H1 (cell line): ENCODE results near the gene SLC25A22. TPM values are rescaled to one million over a fixed set of nuclear protein-coding genes. Genes with fewer than 3 reads are reported as not detected.

Source experiments
- CTCF ChIA-PET: fragments of 300-600 bp; sonication (Branson Sonifier 250); formaldehyde crosslinking; loops from one replicate; lab custom pipeline; 2021; ENCODE audit not compliant: partially characterized antibody; lab: Charles Lee
- POLR2A ChIA-PET: fragments of 300-600 bp; sonication (Branson Sonifier 250); formaldehyde crosslinking; loops from one replicate; lab custom pipeline; 2021; ENCODE audit warnings: inconsistent platforms; ENCODE audit not compliant: partially characterized antibody; lab: Charles Lee
- DNase-seq, 2 experiments: peaks; one replicate each; pipeline versions ENCODE4 v3.0.0 to v3.0.0-alpha.2; 2010 to 2022; ENCODE audit warnings: low spot score in 2 of 2, low read depth in 1 of 2, mixed read lengths in 1 of 2
- FAIRE-seq: peaks from 2 replicates; lab custom pipeline; 2011; peaks lifted over from hg19 to GRCh38; lab: Jason Lieb, UNC
- H2AFZ ChIP-seq: 2 replicates; pipeline ENCODE4 v1.8.1; 2012; ENCODE audit warnings: low read length, inconsistent platforms
- H2AK5ac ChIP-seq: 2 replicates; pipeline ENCODE4 v1.6.1; 2013; ENCODE audit warnings: low read depth, low read length
- H2BK120ac ChIP-seq: replicated peaks from 2 replicates; pipeline ENCODE3; 2013; ENCODE audit warnings: low read depth, low read length, inconsistent platforms
- H2BK12ac ChIP-seq: 2 replicates; pipeline ENCODE4 v1.6.1; 2013; ENCODE audit warnings: low read depth, low read length
- H2BK15ac ChIP-seq: 2 replicates; pipeline ENCODE4 v1.6.1; 2013; ENCODE audit warnings: low read length
- H2BK20ac ChIP-seq: 2 replicates; pipeline ENCODE4 v1.6.1; 2013; ENCODE audit warnings: low read length
- H2BK5ac ChIP-seq: 2 replicates; pipeline ENCODE4 v1.6.1; 2013; ENCODE audit warnings: low read depth, low read length
- H3K14ac ChIP-seq: 2 replicates; pipeline ENCODE4 v1.6.1; 2013; ENCODE audit warnings: inconsistent platforms; ENCODE audit not compliant: insufficient read length
- H3K18ac ChIP-seq: 2 replicates; pipeline ENCODE4 v1.6.1; 2013; ENCODE audit warnings: low read length; ENCODE audit errors: extremely low read depth
- H3K23ac ChIP-seq: 2 replicates; pipeline ENCODE4 v1.6.1; 2013; ENCODE audit warnings: inconsistent platforms; ENCODE audit not compliant: insufficient read length
- H3K23me2 ChIP-seq: 2 replicates; pipeline ENCODE4 v1.6.1; 2013; ENCODE audit warnings: low read depth, low read length
- H3K27ac ChIP-seq: 2 replicates; pipeline ENCODE4 v1.6.1; 2011; ENCODE audit warnings: low read depth, low read length, inconsistent platforms
- H3K27me3 ChIP-seq, 4 experiments: replicated peaks in 1 of 4; 1 replicate in 1 of 4; 2 replicates in 3 of 4; pipeline versions ENCODE4 v1.6.1 to v1.8.1; 2011 to 2013; ENCODE audit warnings: low read length in 3 of 4, mild to moderate bottlenecking in 3 of 4, inconsistent platforms in 2 of 4, mixed read lengths in 2 of 4, moderate library complexity in 1 of 4; ENCODE audit not compliant: control insufficient read depth in 3 of 4, insufficient read depth in 3 of 4; ENCODE audit errors: extremely low read depth in 1 of 4
- H3K36me3 ChIP-seq, 4 experiments: 2 replicates each; pipeline versions ENCODE4 v1.6.1 to v1.8.1; 2011 to 2013; ENCODE audit warnings: mild to moderate bottlenecking in 4 of 4, low read length in 3 of 4, moderate library complexity in 2 of 4, control low read depth in 1 of 4, inconsistent platforms in 1 of 4; ENCODE audit not compliant: insufficient read depth in 4 of 4, control insufficient read depth in 2 of 4
- H3K4ac ChIP-seq: replicated peaks from 2 replicates; pipeline ENCODE3; 2013; ENCODE audit warnings: low read length, low read depth, mixed read lengths, inconsistent platforms; ENCODE audit not compliant: insufficient read length
- H3K4me1 ChIP-seq, 4 experiments: replicated peaks in 1 of 4; 1 replicate in 1 of 4; 2 replicates in 3 of 4; pipeline versions ENCODE4 v1.6.1 to v1.8.1; 2011 to 2013; ENCODE audit warnings: low read length in 3 of 4, inconsistent platforms in 2 of 4, mixed read lengths in 1 of 4; ENCODE audit not compliant: insufficient read depth in 4 of 4, control insufficient read depth in 3 of 4
- H3K4me2 ChIP-seq, 2 experiments: 2 replicates each; pipeline versions ENCODE4 v1.6.1 to v1.8.1; 2011 to 2013; ENCODE audit warnings: low read depth in 2 of 2, low read length in 2 of 2, control low read depth in 1 of 2, inconsistent platforms in 1 of 2, mild to moderate bottlenecking in 1 of 2; ENCODE audit not compliant: insufficient read depth in 1 of 2
- H3K4me3 ChIP-seq, 4 experiments: fragments of 200-600, 300-600 bp in 1 of 4; sonication (generic), shearing (Covaris generic), sonication (Bioruptor Twin) in 1 of 4; 2 replicates each; pipeline versions ENCODE4 v1.5.1 to v1.8.1; 2011 to 2016; ENCODE audit warnings: low read length in 4 of 4, low read depth in 3 of 4, control low read depth in 2 of 4, inconsistent platforms in 2 of 4, mild to moderate bottlenecking in 2 of 4, mixed read lengths in 1 of 4, moderate library complexity in 1 of 4; ENCODE audit not compliant: insufficient read depth in 2 of 4; ENCODE audit errors: extremely low read depth in 1 of 4
- H3K56ac ChIP-seq: replicated peaks from 2 replicates; pipeline ENCODE3; 2013; ENCODE audit warnings: low read depth, mild to moderate bottlenecking, mixed read lengths, low read length, inconsistent platforms; ENCODE audit not compliant: insufficient read length
- H3K79me1 ChIP-seq: 2 replicates; pipeline ENCODE4 v1.6.1; 2013; ENCODE audit warnings: low read depth, low read length, control low read depth
- H3K79me2 ChIP-seq, 2 experiments: 2 replicates each; pipeline versions ENCODE4 v1.6.1 to v1.8.1; 2012 to 2013; ENCODE audit warnings: low read length in 2 of 2, mild to moderate bottlenecking in 2 of 2, inconsistent platforms in 1 of 2; ENCODE audit not compliant: insufficient read depth in 2 of 2, control insufficient read depth in 1 of 2
- H3K9ac ChIP-seq, 4 experiments: replicated peaks in 1 of 4; 1 replicate in 1 of 4; 2 replicates in 3 of 4; pipeline versions ENCODE4 v1.6.1 to v1.8.1; 2011 to 2013; ENCODE audit warnings: low read depth in 3 of 4, low read length in 3 of 4, control low read depth in 2 of 4, mild to moderate bottlenecking in 2 of 4, moderate library complexity in 2 of 4, inconsistent platforms in 1 of 4; ENCODE audit errors: extremely low read depth in 1 of 4
- H3K9me3 ChIP-seq, 2 experiments: 2 replicates each; pipeline versions ENCODE4 v1.6.1 to v1.8.1; 2012 to 2013; ENCODE audit warnings: mild to moderate bottlenecking in 2 of 2, moderate library complexity in 2 of 2, control low read depth in 1 of 2, inconsistent platforms in 1 of 2, low read depth in 1 of 2, low read length in 1 of 2, mixed read lengths in 1 of 2; ENCODE audit not compliant: insufficient read depth in 2 of 2
- H4K20me1 ChIP-seq, 2 experiments: replicated peaks in 1 of 2; 2 replicates each; pipeline versions ENCODE3 to v1.8.1; 2011 to 2013; ENCODE audit warnings: inconsistent platforms in 2 of 2, low read length in 2 of 2, mild to moderate bottlenecking in 1 of 2; ENCODE audit not compliant: insufficient read depth in 2 of 2, control insufficient read depth in 1 of 2
- H4K5ac ChIP-seq: 2 replicates; pipeline ENCODE4 v1.6.1; 2013; ENCODE audit warnings: low read length, low read depth, mixed read lengths, inconsistent platforms; ENCODE audit not compliant: insufficient read length
- H4K8ac ChIP-seq: 2 replicates; pipeline ENCODE4 v1.8.0; 2013; ENCODE audit warnings: mild to moderate bottlenecking, moderate library complexity, low read length, inconsistent platforms; ENCODE audit not compliant: insufficient read depth; ENCODE audit errors: extremely low read depth
- H4K91ac ChIP-seq: replicated peaks from 2 replicates; pipeline ENCODE3; 2013; ENCODE audit warnings: low read length, mixed read lengths, inconsistent platforms; ENCODE audit not compliant: insufficient read length
- GTF2F1 ChIP-seq: IDR thresholded peaks from 2 replicates; pipeline ENCODE4 v1.6.1; 2012; ENCODE audit warnings: low read depth, low read length, improper control_type of control experiment, borderline replicate concordance
- MAX ChIP-seq: IDR thresholded peaks from 2 replicates; pipeline ENCODE4 v1.6.1; 2012; ENCODE audit warnings: inconsistent platforms
- WGBS, 2 experiments: shearing (Covaris generic) in 1 of 2; methylation state at CpG; one replicate each; pipeline versions ENCODE4 v1.1.6 to v1.1.7; 2013 to 2015; ENCODE audit warnings: low lambda C conversion rate in 2 of 2, mixed read lengths in 2 of 2, inconsistent platforms in 1 of 2, low coverage in 1 of 2, missing lambda C conversion rate in 1 of 2; ENCODE audit not compliant: insufficient replicate concordance in 2 of 2, insufficient coverage in 1 of 2, insufficient read length in 1 of 2; ENCODE audit errors: extremely low coverage in 1 of 2, missing lambda C conversion rate in 1 of 2; 5-methylcytosine and 5-hydroxymethylcytosine counted together
- polyA plus RNA-seq, 7 experiments: library from polyadenylated mRNA; depleted of rRNA in 3 of 7; stranded (reverse) in 5 of 7; unstranded in 2 of 7; fragments of >200 nt in 5 of 7; fragments of 200-250 nt in 2 of 7; gene quantifications; 1 replicate in 5 of 7; 2 replicates in 1 of 7; 4 replicates in 1 of 7; pipeline versions ENCODE4 v1.2.1 to v1.2.3, GENCODE V29; 2011 to 2013; ENCODE audit warnings: missing spikeins in 2 of 7, mixed read lengths in 2 of 7
- total RNA-seq: library from RNA; stranded (reverse); fragmentation: NEBNext Ultra II Directional; extraction: Animal tissue kit (Norgen Biotek cat#: 25700); gene quantifications from 2 replicates; pipeline ENCODE4 v1.2.1, GENCODE V29; 2021
- TF ChIP-seq, protein P1 (sequence below): IDR thresholded peaks from 2 replicates; pipeline ENCODE4 v1.6.1; 2012; ENCODE audit warnings: inconsistent platforms

Gene SLC25A22
- total and polyA plus RNA-seq, 2 of the 8 experiments (the other 6 are each of a cell fraction or from before 2014, with no cell fraction given): 31.5 to 48.0 TPM

DNA sequence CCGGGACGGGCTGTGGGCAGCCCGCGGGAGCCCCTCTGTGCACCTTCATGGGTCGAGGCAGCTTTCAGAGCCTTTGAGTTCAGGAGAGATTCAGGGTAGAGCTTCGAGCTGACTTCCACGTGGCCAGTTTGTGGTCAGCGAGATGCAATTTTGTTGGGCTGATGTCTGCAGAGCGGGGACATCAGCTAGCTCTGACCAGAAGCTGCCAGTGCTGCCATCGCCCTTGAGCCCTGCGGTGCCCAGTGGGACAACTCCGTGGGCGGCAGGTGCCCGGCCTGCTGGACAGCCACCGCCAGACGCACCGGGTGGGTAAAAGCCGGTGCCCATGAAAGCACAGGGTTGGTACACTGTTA, 50.1 kb downstream of the SLC25A22 start:
- ChIA-PET POLR2A (interaction anchor here (0.6 to 32.3 kb wide), 22 partner anchors 9 to 186 kb away, joined by 3 to 636 read pairs (median 4); partner anchors contain the start of genes GATD1 and TSPAN4), CTCF (interaction anchor here (0.9 to 26.9 kb wide), 7 partner anchors 10 to 107 kb away, joined by 3 to 395 read pairs (median 4); no protein-coding TSS in a partner anchor)
- WGBS, 2 experiments: 10% methylated on average over 18 of the region's 18 CpGs; no CpG with 5 or more reads in 1 of the 2 experiments
- peaks cover 12 to 19% of the 10 kb centered on the region in 2 experiments for H4K20me1 ChIP-seq
- no peak overlapping the region for H2AK5ac ChIP-seq
- no peak overlapping the region for H3K23ac ChIP-seq
- TF ChIP-seq, protein P1, sequence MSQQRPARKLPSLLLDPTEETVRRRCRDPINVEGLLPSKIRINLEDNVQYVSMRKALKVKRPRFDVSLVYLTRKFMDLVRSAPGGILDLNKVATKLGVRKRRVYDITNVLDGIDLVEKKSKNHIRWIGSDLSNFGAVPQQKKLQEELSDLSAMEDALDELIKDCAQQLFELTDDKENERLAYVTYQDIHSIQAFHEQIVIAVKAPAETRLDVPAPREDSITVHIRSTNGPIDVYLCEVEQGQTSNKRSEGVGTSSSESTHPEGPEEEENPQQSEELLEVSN: peak; percentile 71
- TF ChIP-seq GTF2F1 (no peak), MAX (peak; percentile 76)
- peaks cover 5% of the 10 kb centered on the region; the same call in 1 of the 2 replicates for H3K23me2 ChIP-seq
- no peaks in the 10 kb centered on the region for H3K27me3 ChIP-seq
- no peak overlapping the region for H3K56ac ChIP-seq
- no peak for DNase-seq
- no peak overlapping the region for H4K5ac ChIP-seq
- no peak overlapping the region for H3K18ac ChIP-seq
- no peak overlapping the region for H2BK15ac ChIP-seq
- H3K14ac ChIP-seq: no peak overlapping the region
- H3K79me2 ChIP-seq: peaks cover 30 to 53% of the 10 kb centered on the region in 2 experiments
- H3K36me3 ChIP-seq: peaks cover 0 to 4% (median 0%) of the 10 kb centered on the region in 4 experiments; a peak in 3 of 8 replicates
- H2BK5ac ChIP-seq: peak overlapping the region; percentile 83; the same call in 1 of the 2 replicates
- H3K9me3 ChIP-seq: no peaks in the 10 kb centered on the region
- peak overlapping the region; percentile 72 to 91 (median 81) for H3K4me3 ChIP-seq
- peaks cover 8% of the 10 kb centered on the region for H3K79me1 ChIP-seq
- H3K9ac ChIP-seq: peak overlapping the region; percentile 72 to 93 (median 80)
- no peak overlapping the region for H2AFZ ChIP-seq
- H2BK120ac ChIP-seq: no peak overlapping the region
- no peak overlapping the region for H2BK12ac ChIP-seq
- H3K4ac ChIP-seq: peak overlapping the region; percentile 69
- H3K27ac ChIP-seq: peak overlapping the region; percentile 57; the same call in 1 of the 2 replicates
- FAIRE-seq: no peak
- peaks cover 0 to 15% (median 4%) of the 10 kb centered on the region in 4 experiments; a peak in 5 of 7 replicates for H3K4me1 ChIP-seq
- peak overlapping the region; percentile 79 to 88 for H3K4me2 ChIP-seq
- H2BK20ac ChIP-seq: no peak overlapping the region
- peak overlapping the region; percentile 89; the same call in 1 of the 2 replicates for H4K8ac ChIP-seq
- H4K91ac ChIP-seq: no peak overlapping the region
